Fibroblast of lung (primary cell): ENCODE data around the gene AKAP13. TPM values are rescaled to one million over a fixed set of nuclear protein-coding genes. Genes with fewer than 3 reads are reported as not detected.

Source experiments
- DNase-seq, 2 donors: peaks; one replicate each; pipeline versions ENCODE4 v3.0.0 to v3.0.0-alpha.2; 2010; ENCODE audit warnings: low read depth in 2 of 2
- H2AFZ ChIP-seq: 2 replicates; pipeline ENCODE4 v1.5.1; 2012; ENCODE audit warnings: low read length, control low read depth, inconsistent platforms
- H3K27ac ChIP-seq: 2 replicates; pipeline ENCODE4 v1.5.1; 2011; ENCODE audit warnings: low read length, control low read depth; ENCODE audit not compliant: insufficient read depth
- H3K27me3 ChIP-seq: 2 replicates; pipeline ENCODE4 v1.5.1; 2011; ENCODE audit warnings: mild to moderate bottlenecking, low read length; ENCODE audit not compliant: control insufficient read depth, insufficient read depth
- H3K36me3 ChIP-seq: 2 replicates; pipeline ENCODE4 v1.5.1; 2011; ENCODE audit warnings: low read length; ENCODE audit not compliant: control insufficient read depth, insufficient read depth
- H3K4me1 ChIP-seq: 2 replicates; pipeline ENCODE4 v1.5.1; 2011; ENCODE audit warnings: low read length; ENCODE audit not compliant: control insufficient read depth, insufficient read depth; ENCODE audit errors: extremely low read depth
- H3K4me2 ChIP-seq: 2 replicates; pipeline ENCODE4 v1.5.1; 2011; ENCODE audit warnings: low read length, control low read depth; ENCODE audit not compliant: insufficient read depth; ENCODE audit errors: extremely low read depth
- H3K4me3 ChIP-seq, 4 experiments: fragments of 200-600 bp in 1 of 4; sonication (generic) in 1 of 4; replicated peaks in 1 of 4; 2 replicates each; pipeline ENCODE4 v1.5.1; 2011 to 2016; ENCODE audit warnings: low read length in 4 of 4, low read depth in 3 of 4, mild to moderate bottlenecking in 3 of 4, control low read depth in 2 of 4, inconsistent platforms in 1 of 4, mixed read lengths in 1 of 4; ENCODE audit not compliant: insufficient read depth in 1 of 4; ENCODE audit errors: control extremely low read depth in 1 of 4
- H3K79me2 ChIP-seq: 2 replicates; pipeline ENCODE4 v1.5.1; 2012; ENCODE audit warnings: mild to moderate bottlenecking, low read length, inconsistent platforms; ENCODE audit not compliant: control insufficient read depth, insufficient read depth
- H3K9ac ChIP-seq: 2 replicates; pipeline ENCODE4 v1.5.1; 2011; ENCODE audit warnings: mild to moderate bottlenecking, low read length, control low read depth; ENCODE audit not compliant: insufficient read depth
- H3K9me3 ChIP-seq: 2 replicates; pipeline ENCODE4 v1.5.1; 2012; ENCODE audit warnings: low read depth, low read length; ENCODE audit not compliant: control insufficient read depth, insufficient read depth
- H4K20me1 ChIP-seq: 2 replicates; pipeline ENCODE4 v1.5.1; 2011; ENCODE audit warnings: low read length; ENCODE audit not compliant: control insufficient read depth, insufficient read depth; ENCODE audit errors: extremely low read depth
- CTCF ChIP-seq, 2 donors: IDR thresholded peaks in 1 of 2; conservative IDR thresholded peaks in 1 of 2; 1 replicate in 1 of 2; 2 replicates in 1 of 2; pipeline ENCODE4 v1.5.1; 2011 to 2012; ENCODE audit warnings: low read length in 2 of 2, control low read depth in 1 of 2, inconsistent platforms in 1 of 2, low read depth in 1 of 2, mild to moderate bottlenecking in 1 of 2
- EZH2 ChIP-seq: IDR thresholded peaks from 2 replicates; pipeline ENCODE4 v1.5.1; 2012; ENCODE audit warnings: low read length, control low read depth, mild to moderate bottlenecking; ENCODE audit errors: missing control alignments
- polyA plus RNA-seq, 2 donors: library from polyadenylated mRNA; depleted of rRNA in 1 of 2; stranded (reverse) in 1 of 2; unstranded in 1 of 2; fragments of >200 nt; gene quantifications; 2 replicates each; pipeline ENCODE4 v1.2.1, GENCODE V29; 2011 to 2012; ENCODE audit warnings: missing spikeins in 1 of 2
- total RNA-seq: library from RNA; depleted of rRNA; stranded (reverse); fragments of >200 nt; gene quantifications from 2 replicates; pipeline ENCODE4 v1.2.1, GENCODE V29; 2014

AKAP13 gene
- total and polyA plus RNA-seq, 2 donors (not counting 1 experiment from before 2014, with no cell fraction given), result 8.3 to 68.4 TPM

- no peak overlapping the region for H2AFZ ChIP-seq
- H3K9ac ChIP-seq, result no peak overlapping the region
- no peaks in the 10 kb centered on the region for H4K20me1 ChIP-seq
- no peak overlapping the region for H3K4me3 ChIP-seq
- DNase-seq, result peak; percentile 89 to 93
- peak overlapping the region; percentile 67 for H3K27ac ChIP-seq
- H3K36me3 ChIP-seq, result no peaks in the 10 kb centered on the region
- H3K4me1 ChIP-seq, result peaks cover 4% of the 10 kb centered on the region
- H3K79me2 ChIP-seq, result peaks cover 17% of the 10 kb centered on the region
- H3K27me3 ChIP-seq, result no peaks in the 10 kb centered on the region
- no peak for TF ChIP-seq CTCF (conservative IDR thresholded peaks at IDR 0.05 in 1 of 2, IDR thresholded peaks at IDR 0.05 in 1 of 2; ENCODE audit: low read depth in 1 of 2, low read length in 2 of 2)
- TF ChIP-seq EZH2, result no peak
- H3K9me3 ChIP-seq, result no peaks in the 10 kb centered on the region
- H3K4me2 ChIP-seq, result peak overlapping the region; percentile 23
Measured at GRCh38 chr15:85494048-85494777, 113.8 kb downstream of the AKAP13 start.

GRCh38 chr15:85495096-85495495 is 114.7 kb downstream of the AKAP13 start:
- H3K9me3 ChIP-seq, result no peaks in the 10 kb centered on the region
- no peak for DNase-seq

GRCh38 chr15:85495544-85495943 is 115.1 kb downstream of the AKAP13 start:
- DNase-seq, result no peak
- Histone ChIP-seq H3K9ac (no peak overlapping the region), H3K9me3 (no peaks in the 10 kb centered on the region), H2AFZ (no peak overlapping the region), H3K79me2 (peaks cover 20% of the 10 kb centered on the region), H4K20me1 (no peaks in the 10 kb centered on the region), H3K36me3 (no peaks in the 10 kb centered on the region), H3K27me3 (no peaks in the 10 kb centered on the region), H3K4me3 (no peak overlapping the region), H3K27ac (no peak overlapping the region), H3K4me1 (peaks cover 4% of the 10 kb centered on the region), H3K4me2 (no peak overlapping the region)
- no peak for TF ChIP-seq CTCF (conservative IDR thresholded peaks at IDR 0.05 in 1 of 2, IDR thresholded peaks at IDR 0.05 in 1 of 2; ENCODE audit: low read depth in 1 of 2, low read length in 2 of 2)
- TF ChIP-seq EZH2, result no peak

More at GRCh38 chr15:85495096-85495495, 114.7 kb downstream of the AKAP13 start:
- H2AFZ ChIP-seq, result no peak overlapping the region
- no peaks in the 10 kb centered on the region for H3K36me3 ChIP-seq
- peaks cover 20% of the 10 kb centered on the region for H3K79me2 ChIP-seq
- no peak overlapping the region for H3K27ac ChIP-seq
- H4K20me1 ChIP-seq, result no peaks in the 10 kb centered on the region
- H3K4me2 ChIP-seq, result no peak overlapping the region
- peaks cover 4% of the 10 kb centered on the region for H3K4me1 ChIP-seq
- H3K9ac ChIP-seq, result no peak overlapping the region
- TF ChIP-seq CTCF (conservative IDR thresholded peaks at IDR 0.05 in 1 of 2, IDR thresholded peaks at IDR 0.05 in 1 of 2; ENCODE audit: low read depth in 1 of 2, low read length in 2 of 2) (no peak), EZH2 (no peak)
- H3K4me3 ChIP-seq, result no peak overlapping the region
- H3K27me3 ChIP-seq, result no peaks in the 10 kb centered on the region
